GM18498 (cell line): ENCODE data around the gene ASXL2.

Experiments used
- ATAC-seq: cut with Tn5 transposase; IDR thresholded peaks from one replicate; pipeline ENCODE4 v1.9.1; 2021; ENCODE audit warnings: mild to moderate bottlenecking, moderate library complexity; ENCODE audit not compliant: unreplicated experiment

The ASXL2 gene

DNA sequence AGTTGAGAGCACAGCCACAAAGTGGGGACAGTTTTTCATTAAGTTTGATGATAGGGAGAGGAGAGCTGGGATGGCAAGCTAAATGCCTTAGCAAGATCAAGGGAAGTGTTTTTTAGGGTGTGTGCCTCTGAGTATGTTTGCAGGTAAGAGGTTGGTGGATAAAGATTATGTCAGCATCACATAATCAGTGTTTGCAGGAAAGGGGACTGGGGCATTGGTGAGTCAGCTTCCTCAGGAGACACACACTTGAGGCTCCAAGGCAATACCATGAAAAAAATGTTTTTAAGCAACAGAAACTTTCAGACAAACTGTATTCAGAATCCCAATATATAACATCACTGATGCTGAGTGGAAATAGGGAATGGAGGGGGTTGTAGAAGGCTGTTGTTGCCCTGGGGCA lies 179.5 kb downstream of the ASXL2 start:
- ATAC-seq, result no peak

DNA sequence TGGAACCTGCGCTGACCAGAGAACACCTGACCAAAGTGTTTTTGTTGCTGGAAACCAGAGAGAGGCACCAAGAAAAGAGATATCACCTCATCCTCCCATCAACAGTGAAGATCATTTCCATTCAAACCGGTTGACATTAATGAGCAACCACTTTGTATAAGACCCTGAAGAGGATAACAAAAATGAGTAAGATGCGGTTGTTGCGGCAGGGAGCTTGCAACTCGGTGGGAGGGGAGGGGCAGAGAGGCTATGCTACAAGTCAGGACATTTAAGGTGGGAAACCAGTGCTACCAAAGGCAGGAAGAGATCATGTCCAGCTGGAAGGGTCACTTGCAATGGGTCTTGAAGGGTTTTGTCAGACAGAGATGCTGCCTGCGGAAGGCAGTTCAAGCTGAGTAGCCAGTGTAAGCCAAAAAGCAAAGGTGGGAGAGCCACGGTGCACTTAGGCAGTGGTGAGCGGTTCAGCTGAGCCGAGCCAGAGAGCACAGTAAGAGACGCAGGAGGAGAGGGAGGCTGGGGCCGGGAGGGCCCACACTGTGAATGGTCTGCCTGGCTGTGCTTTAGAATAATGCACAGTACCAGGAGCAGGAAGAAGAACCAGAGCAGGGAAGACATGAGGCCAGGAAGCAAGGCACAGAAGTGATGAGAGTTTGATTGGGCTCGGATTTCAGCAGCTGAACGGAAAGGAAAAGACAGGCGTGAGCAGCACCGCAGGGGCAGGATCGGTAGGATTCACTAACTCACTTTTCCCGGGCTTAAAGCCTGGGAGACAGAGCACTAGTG lies 180.5 kb downstream of the ASXL2 start:
- ATAC-seq, result no peak

DNA sequence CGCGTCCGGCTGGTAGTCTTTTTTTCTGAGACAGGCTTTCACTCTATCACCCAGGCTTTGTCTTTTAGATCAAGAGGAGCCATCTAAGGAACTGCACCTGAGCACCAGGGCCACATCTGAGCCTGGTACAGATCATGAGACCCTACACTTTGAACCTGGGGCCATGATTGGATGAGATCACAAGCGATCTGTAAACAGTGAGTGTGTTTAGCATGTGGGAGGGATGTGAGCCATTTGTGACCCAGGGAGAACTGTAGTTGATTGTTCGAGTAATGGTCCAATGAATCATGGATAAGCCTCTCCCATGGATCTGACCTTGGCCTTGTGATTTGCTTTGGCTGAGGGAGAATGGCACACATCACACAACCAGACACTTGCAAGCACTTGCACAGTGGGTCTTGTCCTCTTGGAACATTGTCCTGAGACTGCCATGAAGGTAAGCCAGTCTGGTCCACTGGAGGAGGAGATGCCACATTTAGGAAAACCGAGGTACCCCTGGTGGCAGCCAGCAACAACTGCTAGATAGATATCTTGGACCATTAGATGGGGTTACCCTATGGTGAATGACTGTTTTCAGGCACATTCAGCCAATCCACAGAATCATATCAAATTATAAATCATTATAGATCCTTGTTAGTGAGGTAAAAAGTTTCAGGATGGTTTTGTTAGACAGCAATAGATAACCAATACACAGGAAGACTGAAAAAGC lies 185.4 kb downstream of the ASXL2 start:
- no peak for ATAC-seq

DNA sequence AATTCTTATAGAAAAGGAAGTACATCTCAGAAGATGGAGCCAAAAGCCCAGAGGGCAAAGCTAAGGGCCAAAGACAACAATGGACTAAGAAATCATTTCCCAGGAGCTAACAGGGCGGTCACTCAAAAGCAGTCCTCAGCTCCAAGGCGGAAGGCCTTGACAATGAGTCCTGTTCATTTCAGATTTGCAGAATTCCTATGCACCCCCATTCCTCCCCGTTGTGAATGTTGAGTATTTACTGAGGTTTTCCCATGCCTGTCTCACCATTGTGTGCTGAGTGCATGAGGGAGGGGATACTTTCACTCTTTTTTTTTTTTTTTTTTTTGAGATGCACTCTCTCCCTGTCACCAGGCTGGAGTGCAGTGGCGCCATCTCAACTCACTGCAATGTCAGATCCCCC lies 186.1 kb downstream of the ASXL2 start:
- ATAC-seq, result no peak

DNA sequence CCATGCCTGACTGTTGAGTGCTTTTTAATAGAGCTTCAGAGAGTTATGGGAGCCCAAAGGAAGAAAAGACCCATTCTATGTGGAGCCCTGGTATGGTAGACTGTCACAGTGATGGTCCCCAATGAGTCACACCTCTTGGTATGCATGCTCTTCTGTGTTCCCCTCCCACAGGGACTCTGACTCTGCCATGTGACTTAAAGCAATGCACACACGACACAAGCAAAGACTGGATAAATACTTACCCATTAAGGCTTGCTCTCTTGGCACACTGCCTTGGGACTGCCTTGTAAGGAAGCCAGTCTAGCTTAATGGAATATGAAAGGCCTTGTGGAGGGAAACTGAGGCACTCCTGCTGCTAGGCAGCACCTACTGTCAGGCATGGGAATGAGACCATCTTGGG lies 188.2 kb downstream of the ASXL2 start:
- no peak for ATAC-seq

DNA sequence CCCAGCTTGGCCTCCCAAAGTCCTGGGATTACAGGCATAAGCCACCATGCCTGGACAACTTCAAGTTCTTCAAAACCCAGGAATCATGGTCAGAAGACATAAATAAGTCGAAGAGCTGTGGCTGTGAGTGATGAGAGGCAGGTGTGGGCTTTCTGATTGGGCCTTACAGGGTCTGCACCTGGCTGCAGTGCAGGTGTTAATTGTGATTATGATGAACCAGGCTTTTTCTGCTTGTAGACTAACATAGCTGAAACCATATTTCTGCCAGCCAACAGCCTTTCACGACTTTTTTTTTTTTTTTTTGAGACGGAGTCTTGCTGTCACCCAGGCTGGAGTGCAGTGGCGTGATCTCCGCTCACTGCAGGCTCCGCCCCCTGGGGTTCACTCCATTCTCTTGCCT lies 190.1 kb downstream of the ASXL2 start:
- ATAC-seq, result no peak

DNA sequence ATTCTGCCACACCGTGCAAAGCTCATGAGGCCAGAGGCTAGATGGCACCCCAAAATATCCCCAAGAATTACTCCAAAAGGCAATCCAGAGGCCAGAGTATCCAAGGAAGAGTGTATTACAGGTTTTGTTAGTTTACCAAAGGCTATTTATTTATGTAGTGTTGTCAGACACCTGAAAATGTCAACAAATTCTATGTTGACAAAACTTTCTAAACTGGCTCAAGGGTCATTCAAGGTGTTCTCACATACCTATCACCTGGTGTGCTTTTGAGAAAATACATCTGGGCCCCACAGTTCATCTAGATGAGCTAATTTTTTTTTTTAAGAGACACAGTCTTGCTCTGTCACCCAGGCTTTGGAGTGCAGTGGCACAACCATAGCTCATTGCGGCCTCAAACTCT lies 192.5 kb downstream of the ASXL2 start:
- ATAC-seq, result no peak

DNA sequence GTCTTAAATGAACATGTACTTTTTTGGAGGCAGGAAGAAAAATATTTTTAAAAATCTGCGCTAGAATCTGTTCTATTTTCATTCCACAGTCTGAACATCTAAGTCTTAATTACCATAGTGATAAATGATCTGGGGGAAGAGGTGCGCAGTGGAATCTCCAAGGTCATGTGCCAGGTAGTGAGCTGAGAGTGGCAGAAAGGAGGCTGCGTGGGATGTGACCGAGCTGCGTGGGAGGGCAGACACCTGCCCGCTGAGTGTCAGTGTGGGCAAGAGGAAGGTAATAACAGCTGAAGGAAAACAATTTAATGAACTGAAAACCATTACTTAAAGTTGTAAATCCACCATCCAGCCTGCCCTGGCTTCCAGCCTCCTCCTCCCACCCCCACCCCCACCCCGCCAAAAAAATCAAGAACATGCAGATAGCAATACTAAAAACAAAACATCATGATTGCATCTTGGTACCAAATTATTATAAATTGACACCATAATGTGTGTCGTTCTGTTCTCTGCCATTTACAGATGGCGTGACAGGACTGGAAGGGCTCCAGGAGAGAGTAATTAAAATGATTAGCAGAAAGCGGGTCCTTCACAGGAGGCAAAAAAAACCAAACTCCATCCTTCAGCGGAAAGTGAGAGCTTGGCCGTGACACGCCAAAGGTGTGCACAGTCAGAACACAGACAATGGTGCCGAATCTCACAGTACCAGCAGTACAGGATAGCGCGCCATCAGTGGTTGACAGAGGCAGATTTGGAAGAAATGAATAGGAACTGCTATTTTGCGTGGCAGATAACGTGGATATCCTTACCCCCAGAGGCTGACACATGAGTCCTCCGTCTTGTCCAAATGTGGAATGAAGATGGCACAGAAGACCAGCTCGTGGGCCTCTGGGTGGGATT lies 193.5 kb downstream of the ASXL2 start:
- ATAC-seq, result no peak
